Colonic mucosa (tissue), 4 donors: ENCODE measurements around the gene SEMA3B. TPM values are rescaled to one million over a fixed set of nuclear protein-coding genes. Genes with fewer than 3 reads are reported as not detected.
A peak's percentile ranks its signal among the peaks of the same experiment; 100 is the strongest.

ENCODE experiments used
- DNase-seq: peaks from one replicate; pipeline ENCODE4 v3.0.0-alpha.2; 2020
- H3K27ac ChIP-seq: fragments of 200-600 bp; one replicate; pipeline ENCODE4 v1.8.0; 2021
- H3K27me3 ChIP-seq: fragments of 200-600 bp; one replicate; pipeline ENCODE4 v1.8.0; 2021
- H3K36me3 ChIP-seq: fragments of 200-600 bp; one replicate; pipeline ENCODE4 v1.8.0; 2021
- H3K4me1 ChIP-seq: fragments of 200-600 bp; one replicate; pipeline ENCODE4 v1.8.0; 2021; ENCODE audit warnings: mild to moderate bottlenecking
- H3K4me3 ChIP-seq: fragments of 200-600 bp; one replicate; pipeline ENCODE4 v1.8.0; 2021
- H3K9ac ChIP-seq, 2 donors: one replicate each; pipeline ENCODE4 v1.7.0; 2013; ENCODE audit warnings: control low read depth in 2 of 2, low read depth in 2 of 2, low read length in 2 of 2
- H3K9me3 ChIP-seq: fragments of 200-600 bp; one replicate; pipeline ENCODE4 v1.8.0; 2021
- CTCF ChIP-seq: fragments of 200-600 bp; IDR thresholded peaks from one replicate; pipeline ENCODE4 v1.8.0; 2022; ENCODE audit warnings: antibody characterized with exemption, mild to moderate bottlenecking
- intact Hi-C: fragments of 100-400 bp; cut with DNase I; formaldehyde crosslinking; loops from one replicate; pipeline ENCODE4 v1.14.1; 2022
- total RNA-seq, 2 donors: library from RNA; stranded (reverse); fragmentation: NEBNext Ultra II Directional in 1 of 2; extraction: Animal tissue kit (Norgen Biotek cat#: 25700) in 1 of 2; gene quantifications; one replicate each; pipeline ENCODE4 v1.2.1, GENCODE V29; 2021
- donor health status: healthy.
- donor health status: DM: no; HTN: no; CAD: no.
- donor health status: DM: no; HTN: no; CAD: no.

Gene SEMA3B
- total RNA-seq, 2 donors from 2014 or later: 51.6 to 57.0 TPM

- no peak for DNase-seq
- Histone ChIP-seq H3K27me3 (no peaks in the 10 kb centered on the region), H3K9me3 (no peaks in the 10 kb centered on the region), H3K27ac (peak overlapping the region; percentile 81), H3K4me3 (peak overlapping the region; percentile 66), H3K36me3 (no peaks in the 10 kb centered on the region), H3K4me1 (peaks cover 36% of the 10 kb centered on the region), H3K9ac (peak overlapping the region; percentile 70 to 91)
- intact Hi-C loops: loop anchor here (10.0 kb wide), 1 partner anchor 47 kb away; the partner anchor contains the start of gene LSMEM2
- TF ChIP-seq CTCF: no peak
Measured at GRCh38 chr3:50322115-50322385, 53.1 kb downstream of the SEMA3B start.

GRCh38 chr3:50322386-50323091 is 53.6 kb downstream of the SEMA3B start, which contains the start of gene HYAL2:
TSS of gene HYAL2 (minus strand) at chr3:50322745. CDS start at chr3:50320489, 2,256 bp downstream.
- peak; percentile 50 for DNase-seq
- peaks cover 34% of the 10 kb centered on the region for H3K4me1 ChIP-seq
- intact Hi-C loops: loop anchor here (10.0 kb wide), 1 partner anchor 48 kb away; the partner anchor contains the start of gene LSMEM2
- peak within 1 kb of the TSS; percentile 72 to 91 for H3K9ac ChIP-seq
- H3K36me3 ChIP-seq: no peaks in the 10 kb centered on the region
- peak within 1 kb of the TSS; percentile 81 for H3K27ac ChIP-seq
- H3K27me3 ChIP-seq: no peaks in the 10 kb centered on the region
- TF ChIP-seq CTCF: no peak
- H3K9me3 ChIP-seq: no peaks in the 10 kb centered on the region
- peak within 1 kb of the TSS; percentile 66 for H3K4me3 ChIP-seq

- intact Hi-C loops: loop anchor here (10.0 kb wide), 1 partner anchor 48 kb away; the partner anchor contains the start of gene LSMEM2
- no peak overlapping the region for H3K4me3 ChIP-seq
- peaks cover 28% of the 10 kb centered on the region for H3K4me1 ChIP-seq
- TF ChIP-seq CTCF: no peak
- H3K27me3 ChIP-seq: no peaks in the 10 kb centered on the region
- H3K27ac ChIP-seq: peak overlapping the region; percentile 81
- no peaks in the 10 kb centered on the region for H3K36me3 ChIP-seq
- peak overlapping the region in 1 of 2 donors; percentile 91 for H3K9ac ChIP-seq
- no peak for DNase-seq
- H3K9me3 ChIP-seq: no peaks in the 10 kb centered on the region
Measured at GRCh38 chr3:50323092-50323600, 54.2 kb downstream of the SEMA3B start.

- Histone ChIP-seq H3K9ac (peak overlapping the region in 1 of 2 donors; percentile 44), H3K9me3 (no peaks in the 10 kb centered on the region), H3K36me3 (no peaks in the 10 kb centered on the region), H3K27ac (no peak overlapping the region), H3K4me3 (no peak overlapping the region), H3K4me1 (peaks cover 27% of the 10 kb centered on the region), H3K27me3 (no peaks in the 10 kb centered on the region)
- intact Hi-C loops: loop anchor here (10.0 kb wide), 1 partner anchor 49 kb away; the partner anchor contains the start of gene LSMEM2
- DNase-seq: no peak
- no peak for TF ChIP-seq CTCF
Measured at GRCh38 chr3:50323614-50324199, 54.8 kb downstream of the SEMA3B start.

GRCh38 chr3:50324351-50325112 is 55.6 kb downstream of the SEMA3B start:
- intact Hi-C loops: loop anchor here (10.0 kb wide), 1 partner anchor 50 kb away; the partner anchor contains the start of gene LSMEM2
- Histone ChIP-seq H3K27ac (no peak overlapping the region), H3K4me3 (no peak overlapping the region), H3K36me3 (no peaks in the 10 kb centered on the region), H3K4me1 (peaks cover 23% of the 10 kb centered on the region), H3K27me3 (no peaks in the 10 kb centered on the region), H3K9ac (peak overlapping the region in 1 of 2 donors; percentile 44), H3K9me3 (no peaks in the 10 kb centered on the region)
- no peak for DNase-seq
- peak; percentile 81 for TF ChIP-seq CTCF
